Stimulated activated CD8-positive, alpha-beta memory T cell treated with anti-CD3 and anti-CD28 coated beads, Interleukin-15, amount 100 ng/mL, for 4 hours (primary cell): ENCODE measurements around the gene AFDN.

Experiments
- DNase-seq, 2 donors: peaks; one replicate each; pipeline ENCODE4 v3.0.0-alpha.2; 2020; ENCODE audit warnings: low read depth in 2 of 2

AFDN gene

GRCh38 chr6:168002804-168003203 is 176.1 kb downstream of the AFDN start:
- DNase-seq: no peak

DNA sequence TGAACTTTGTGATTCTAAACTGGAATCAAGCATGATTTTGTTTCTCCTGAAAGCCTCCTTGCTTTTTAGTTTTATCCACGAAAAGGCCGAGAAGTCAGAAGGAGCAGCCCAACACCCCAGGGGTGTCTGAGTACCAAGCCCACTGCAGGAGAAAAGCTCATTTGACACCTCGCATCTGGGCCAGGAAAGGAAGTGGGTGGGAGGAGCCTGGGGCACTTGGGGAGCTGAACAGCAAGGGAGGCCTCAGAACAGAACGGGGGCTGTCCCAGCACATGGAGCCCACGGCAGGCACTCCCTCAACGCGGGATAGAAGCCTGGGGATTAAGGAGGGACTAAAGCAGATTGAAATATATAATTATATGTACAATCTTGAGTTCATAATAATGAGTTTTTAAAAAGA is 177.3 kb downstream of the AFDN start:
- DNase-seq: no peak

DNA sequence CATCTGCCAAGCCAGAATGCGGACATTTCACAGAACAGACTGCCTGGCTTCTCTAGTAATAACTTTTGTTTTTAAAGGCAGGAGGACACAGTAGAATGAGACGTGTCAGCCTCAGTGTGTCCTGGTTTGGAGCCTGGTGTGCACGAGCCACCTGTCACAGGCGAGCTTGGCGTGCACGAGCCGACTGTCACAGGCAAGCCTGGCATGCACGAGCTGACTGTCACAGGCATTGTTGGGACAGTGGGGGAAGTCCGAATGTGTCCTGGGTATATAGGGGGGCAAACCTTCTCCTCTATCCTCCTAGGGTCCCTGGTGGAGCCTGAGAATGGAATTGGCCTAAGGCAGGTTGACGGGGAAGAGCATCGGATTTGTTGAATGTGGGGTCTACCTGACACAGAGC is 178.2 kb downstream of the AFDN start:
- no peak for DNase-seq

- no peak for DNase-seq
Observed at GRCh38 chr6:168005796-168006195, 179.1 kb downstream of the AFDN start.

- no peak for DNase-seq
Observed at GRCh38 chr6:168007592-168008338, 181.1 kb downstream of the AFDN start.

GRCh38 chr6:168009331-168009730 is 182.6 kb downstream of the AFDN start:
- no peak for DNase-seq

DNA sequence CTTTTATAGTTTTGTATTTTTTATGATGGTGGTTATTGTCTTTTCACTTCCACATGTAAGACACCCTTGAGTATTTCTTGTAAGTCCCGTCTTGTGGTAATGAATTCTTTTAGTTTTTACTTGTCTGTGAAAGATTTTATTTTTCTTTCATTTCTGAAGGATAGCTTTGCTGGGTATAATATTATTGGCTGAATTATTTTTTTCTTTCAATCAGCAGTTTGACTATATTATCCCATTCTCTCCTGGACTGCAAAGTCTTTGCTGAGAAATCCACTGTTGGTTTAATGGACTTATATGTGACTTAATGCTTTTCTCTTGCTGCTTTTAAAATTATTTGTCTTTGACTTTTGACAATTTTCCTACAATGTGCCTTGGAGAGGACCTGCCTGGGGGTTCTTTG is 184.6 kb downstream of the AFDN start:
- no peak for DNase-seq

GRCh38 chr6:168012431-168013249 is 185.9 kb downstream of the AFDN start:
- DNase-seq: no peak

DNA sequence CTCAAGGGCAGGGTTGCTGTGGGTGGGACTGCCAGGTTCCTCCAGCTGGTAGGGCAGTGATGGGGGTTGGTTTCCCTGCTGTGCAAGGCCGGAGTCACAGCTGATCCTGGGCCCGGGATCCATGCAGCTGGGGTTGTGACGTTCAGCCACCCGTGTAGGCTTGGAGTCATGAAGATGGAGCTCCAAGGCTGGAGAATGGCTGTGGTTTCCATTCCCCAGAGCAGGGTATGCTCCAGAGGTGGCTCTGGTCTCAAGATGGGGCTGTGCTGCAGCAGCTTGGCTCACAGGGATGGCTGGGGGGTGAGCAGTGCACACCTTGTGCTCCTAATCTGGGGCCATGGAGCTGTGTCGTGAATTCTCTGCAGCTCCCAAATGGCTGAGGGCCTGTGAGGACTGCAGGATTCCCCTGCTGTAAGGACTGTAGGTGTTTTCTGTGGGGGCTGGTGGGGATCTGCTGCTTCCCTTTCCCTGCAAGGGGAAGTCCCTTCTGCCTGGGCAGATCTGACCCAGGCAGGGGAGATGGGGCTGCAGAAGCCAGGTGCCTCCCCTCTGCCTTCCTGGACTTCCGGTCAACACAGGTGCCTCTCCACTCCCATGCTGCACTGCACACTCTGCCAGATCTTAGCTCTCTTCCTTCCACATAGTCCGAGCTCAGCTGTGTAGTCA is 186.7 kb downstream of the AFDN start:
- DNase-seq: no peak

- DNase-seq: no peak
Observed at GRCh38 chr6:168014428-168014827, 187.7 kb downstream of the AFDN start.

DNA sequence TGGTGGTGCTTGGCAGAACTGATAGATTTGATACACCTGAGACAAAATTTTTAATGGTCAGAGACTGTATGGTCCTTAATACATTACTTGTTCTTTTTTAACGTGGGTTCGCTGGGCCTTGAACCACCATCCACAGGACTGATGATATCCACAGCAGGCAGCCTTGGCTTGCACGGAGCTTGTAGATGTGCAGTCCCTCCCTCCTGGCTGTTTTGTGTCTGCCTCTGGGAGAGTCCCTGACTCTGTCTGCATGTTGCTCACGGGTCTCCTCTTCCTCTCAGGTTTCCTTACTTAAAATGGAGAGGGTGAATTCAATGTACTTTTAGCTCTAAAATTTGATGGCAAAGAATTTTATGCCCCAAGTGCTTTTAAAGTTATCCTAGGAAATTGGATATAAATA is 188.3 kb downstream of the AFDN start:
- DNase-seq: no peak

- no peak for DNase-seq
Observed at GRCh38 chr6:168015482-168016175, 188.9 kb downstream of the AFDN start.

DNA sequence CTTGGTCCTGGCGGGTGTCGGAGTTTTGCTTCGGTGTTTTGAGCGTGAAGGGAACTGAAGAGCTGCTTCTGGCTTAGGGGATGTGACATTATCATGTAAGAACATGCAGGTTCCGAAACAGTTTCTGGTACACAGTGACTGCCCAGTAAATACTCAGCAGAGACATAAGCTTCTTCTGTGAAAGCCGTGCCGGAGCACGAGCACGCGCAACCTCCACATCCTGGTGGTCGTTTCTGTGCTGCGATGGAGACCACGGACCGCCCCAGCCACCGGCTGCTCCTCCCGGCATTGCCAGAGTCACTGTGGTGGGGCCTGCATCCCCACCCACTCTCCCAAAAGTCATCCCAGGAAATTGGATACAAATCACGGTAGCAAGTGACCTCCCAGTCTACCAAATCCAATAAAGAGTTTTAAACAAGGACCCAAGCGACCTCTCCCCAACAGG is 189.5 kb downstream of the AFDN start:
- DNase-seq: no peak

GRCh38 chr6:168016721-168017525 is 190.2 kb downstream of the AFDN start:
- DNase-seq: no peak

GRCh38 chr6:168017629-168018028 is 190.9 kb downstream of the AFDN start:
- no peak for DNase-seq

GRCh38 chr6:168018664-168019063 is 192.0 kb downstream of the AFDN start:
- no peak for DNase-seq

DNA sequence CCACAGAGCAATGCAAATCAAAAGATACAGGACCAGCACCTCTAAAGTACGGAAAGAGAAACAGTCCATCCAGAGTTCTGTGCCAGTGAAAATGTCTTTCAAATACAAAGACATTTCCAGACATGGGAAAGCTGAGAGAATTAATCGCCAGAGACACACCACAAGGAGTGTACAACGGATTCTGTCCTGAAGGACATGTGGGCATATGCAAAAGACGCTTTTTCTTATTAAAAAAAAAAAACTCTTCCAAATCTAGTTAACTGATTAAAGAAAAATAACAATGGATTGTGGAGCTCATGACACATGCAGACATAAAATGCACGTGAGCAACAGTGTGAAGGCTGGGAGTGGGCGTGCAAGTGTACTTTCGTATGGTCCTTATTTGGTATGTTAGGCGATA is 193.5 kb downstream of the AFDN start:
- no peak for DNase-seq

DNA sequence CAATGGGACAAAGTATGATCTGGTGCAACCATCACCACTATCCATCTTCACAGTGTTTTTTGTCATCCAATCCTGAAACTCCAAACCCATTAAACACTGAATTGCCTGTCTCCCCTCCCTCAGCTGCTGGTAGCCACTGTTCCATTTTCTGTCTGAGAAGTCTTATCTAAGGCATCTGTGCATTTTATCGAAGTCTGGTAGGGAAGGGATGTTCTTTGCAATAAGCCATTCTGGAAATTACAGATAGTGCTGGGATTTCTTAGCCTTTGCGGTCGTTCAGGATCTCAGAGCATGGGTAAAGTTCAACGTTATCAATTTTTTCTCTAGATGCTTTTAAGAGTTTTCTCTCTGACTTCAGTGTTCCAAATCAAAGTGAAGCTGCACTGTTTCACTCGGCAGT is 194.9 kb downstream of the AFDN start:
- DNase-seq: no peak
